DMS53 (cell line): ENCODE data around the gene LNPK.
A peak's percentile ranks its signal among the peaks of the same experiment; 100 is the strongest.
"Not testable (repeated sequence)": the region's sequence is repeated elsewhere in the genome, so short reads cannot be mapped to it uniquely, and the experiment has no call there.

Source experiments
- DNase-seq: peaks from one replicate; lab custom pipeline; 2025; lab: John Stamatoyannopoulos, UW

Gene LNPK, protein sequence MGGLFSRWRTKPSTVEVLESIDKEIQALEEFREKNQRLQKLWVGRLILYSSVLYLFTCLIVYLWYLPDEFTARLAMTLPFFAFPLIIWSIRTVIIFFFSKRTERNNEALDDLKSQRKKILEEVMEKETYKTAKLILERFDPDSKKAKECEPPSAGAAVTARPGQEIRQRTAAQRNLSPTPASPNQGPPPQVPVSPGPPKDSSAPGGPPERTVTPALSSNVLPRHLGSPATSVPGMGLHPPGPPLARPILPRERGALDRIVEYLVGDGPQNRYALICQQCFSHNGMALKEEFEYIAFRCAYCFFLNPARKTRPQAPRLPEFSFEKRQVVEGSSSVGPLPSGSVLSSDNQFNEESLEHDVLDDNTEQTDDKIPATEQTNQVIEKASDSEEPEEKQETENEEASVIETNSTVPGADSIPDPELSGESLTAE

DNA sequence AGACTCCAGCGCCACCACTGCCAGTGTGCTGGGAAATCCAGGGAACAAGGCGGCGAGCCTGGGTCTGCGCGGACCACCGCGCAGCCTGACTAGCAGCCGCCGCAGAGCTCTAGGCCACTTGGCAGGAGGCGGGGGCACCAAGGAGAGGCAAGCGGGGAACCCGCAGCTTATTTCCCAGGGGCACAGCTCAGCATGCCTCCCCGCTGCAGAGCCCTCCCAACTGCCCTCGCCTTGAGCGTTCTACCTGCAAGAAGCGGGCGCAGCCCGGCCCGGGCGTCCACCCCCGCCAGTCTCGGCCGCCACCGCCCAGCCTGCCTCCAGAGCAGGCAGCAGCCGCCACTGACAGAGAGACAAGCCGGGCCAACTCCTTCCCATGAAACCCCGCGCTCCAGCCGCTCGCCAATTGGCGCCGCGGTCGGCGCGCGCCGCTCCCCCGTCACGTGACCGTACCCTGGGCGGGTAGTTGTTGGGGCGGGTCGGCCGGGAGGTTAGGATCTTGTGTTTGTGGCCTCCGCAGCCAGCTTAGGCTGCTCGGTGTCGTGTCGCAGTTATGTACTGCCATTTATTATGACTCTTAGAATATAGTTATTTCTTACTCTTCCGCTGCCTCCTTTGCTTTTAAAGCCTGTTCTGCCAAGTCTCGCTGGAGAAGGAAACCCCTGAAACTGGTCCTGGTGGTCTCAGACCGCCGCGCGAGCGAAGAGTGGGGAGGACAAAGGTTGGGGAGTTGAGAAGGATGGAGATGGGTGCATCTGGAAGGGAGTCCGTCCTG lies at the start of gene LNPK:
TSS of gene LNPK (minus strand) at position 352 of the 772 bp plus-strand sequence. CDS start 6,683 bp downstream, outside the sequence.
- DNase-seq = peak; percentile 98

DNA sequence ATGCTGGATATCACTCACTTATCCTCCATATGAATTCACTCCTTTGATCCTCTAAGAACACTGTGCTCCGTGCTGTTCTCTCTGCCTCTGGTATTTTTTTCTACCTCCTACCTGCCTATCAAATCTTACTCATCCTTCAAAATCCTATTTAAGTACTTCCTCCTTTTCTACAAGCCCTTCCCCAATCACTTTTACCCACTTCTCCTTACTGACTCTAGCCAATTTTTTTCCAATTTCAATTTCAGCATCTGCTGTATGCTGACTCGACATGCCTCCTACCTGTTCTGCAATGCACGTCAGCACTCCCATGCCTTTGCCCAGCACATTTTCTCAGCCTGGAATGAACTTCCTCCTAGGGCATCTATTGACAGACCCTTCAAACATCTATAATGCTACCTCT lies 37.3 kb upstream of the LNPK start:
- DNase-seq = peak; percentile 19

DNA sequence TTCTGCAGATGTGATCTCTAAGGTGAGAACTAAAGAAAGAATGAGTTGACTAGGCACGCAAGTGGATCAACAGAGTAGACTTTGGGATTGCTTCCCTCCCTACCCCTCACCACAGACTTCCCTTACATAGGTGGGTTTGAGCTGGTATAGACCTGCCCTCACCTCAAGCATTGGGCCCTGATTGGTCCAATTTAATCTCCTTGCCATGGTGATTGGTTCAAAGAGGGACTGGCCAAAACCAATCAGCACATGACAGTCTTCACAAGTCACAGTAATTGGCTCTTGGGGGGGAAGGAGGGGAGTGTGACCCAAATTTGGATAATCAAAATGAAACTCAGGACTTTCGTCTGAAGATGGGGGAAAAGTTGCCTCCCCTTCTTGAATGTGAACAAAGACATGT lies 36.6 kb upstream of the LNPK start:
- no peak for DNase-seq

GRCh38 chr2:176035013-176035691 lies 33.1 kb upstream of the LNPK start:
- DNase-seq = no peak

DNA sequence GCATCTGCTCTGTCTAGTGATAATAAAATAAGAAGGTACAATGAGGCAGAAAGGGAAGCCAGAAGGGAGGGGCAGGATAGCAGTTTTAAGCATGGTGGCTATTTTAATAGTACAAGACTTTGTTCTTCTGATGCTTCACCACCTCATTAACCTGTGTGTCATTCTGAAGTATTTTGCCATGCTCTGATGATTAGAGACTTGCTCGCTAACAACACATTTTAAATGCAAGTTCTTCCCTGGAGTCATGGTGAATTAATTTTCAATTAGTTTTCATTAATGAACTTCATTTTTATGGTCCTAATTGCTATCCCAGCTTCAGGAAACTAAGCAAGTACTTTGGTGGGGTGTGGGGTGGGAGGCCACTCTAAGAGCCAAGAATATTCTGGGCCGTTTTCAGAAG lies 25.7 kb upstream of the LNPK start:
- no peak for DNase-seq

GRCh38 chr2:176025932-176026331 lies 23.9 kb upstream of the LNPK start:
- no peak for DNase-seq

GRCh38 chr2:176024083-176024482 lies 22.0 kb upstream of the LNPK start:
- DNase-seq = no peak

DNA sequence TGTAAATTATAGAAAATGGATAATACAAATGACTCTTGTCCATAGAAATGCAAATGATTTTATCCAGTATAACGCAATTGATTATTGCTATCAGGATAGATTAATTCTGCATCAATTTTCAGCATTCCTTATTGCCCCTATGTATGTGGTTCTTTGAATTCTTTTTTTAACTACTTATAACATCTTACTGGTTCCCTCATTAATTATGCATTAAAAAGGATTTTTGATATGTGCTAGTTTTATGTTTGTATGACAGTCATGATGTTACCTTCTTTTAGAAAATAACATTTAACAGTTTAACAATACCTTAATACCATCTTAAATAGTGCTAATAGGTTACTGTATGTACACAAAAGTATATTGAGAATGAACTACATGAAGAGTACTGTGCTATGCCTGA lies 20.0 kb upstream of the LNPK start:
- DNase-seq = no peak

GRCh38 chr2:176020400-176020799 lies 18.3 kb upstream of the LNPK start:
- DNase-seq = no peak

- DNase-seq = no peak
These were observed 16.6 kb upstream of the LNPK start for GRCh38 chr2:176018708-176019107.

- no peak for DNase-seq
These were observed 7.4 kb upstream of the LNPK start for GRCh38 chr2:176009445-176009844.

DNA sequence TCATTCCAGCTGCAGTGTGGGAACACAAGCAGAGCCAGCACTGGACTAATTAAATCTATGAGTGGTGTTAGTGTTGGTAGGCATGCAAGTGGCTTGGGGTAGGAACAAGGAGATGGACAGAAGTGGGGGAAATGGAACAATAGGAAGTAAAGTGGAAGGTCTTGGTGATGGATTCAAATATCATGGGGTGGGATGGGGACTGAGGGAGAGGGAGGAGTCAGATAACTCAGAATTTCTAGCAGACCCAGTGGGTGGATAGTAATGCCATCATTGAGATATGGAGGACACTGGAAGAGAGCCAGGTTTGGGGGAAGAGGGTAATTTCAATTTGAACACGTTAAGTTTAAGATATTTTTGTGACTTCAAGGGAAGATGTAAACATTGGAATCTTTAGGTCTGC lies 2.9 kb upstream of the LNPK start:
- no peak for DNase-seq

DNA sequence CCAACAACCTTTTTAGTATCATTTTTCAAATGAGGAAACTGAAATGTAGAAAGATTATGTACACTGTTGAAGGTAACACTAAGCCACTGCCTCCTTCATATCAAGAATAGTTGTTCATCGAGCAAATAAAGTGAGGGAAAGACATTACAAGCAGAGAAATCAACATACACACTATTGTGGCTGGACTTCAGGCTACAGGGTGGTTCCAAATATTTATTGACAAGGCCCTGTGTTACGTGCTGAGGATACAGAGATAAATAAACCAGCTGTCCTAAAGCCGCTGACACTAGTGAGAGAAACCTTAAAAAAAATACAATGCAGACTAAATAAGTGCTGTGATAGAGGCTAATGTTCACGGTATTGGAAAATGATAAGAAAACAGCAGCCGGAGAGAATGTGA lies 1.9 kb upstream of the LNPK start:
- DNase-seq = peak; percentile 47

DNA sequence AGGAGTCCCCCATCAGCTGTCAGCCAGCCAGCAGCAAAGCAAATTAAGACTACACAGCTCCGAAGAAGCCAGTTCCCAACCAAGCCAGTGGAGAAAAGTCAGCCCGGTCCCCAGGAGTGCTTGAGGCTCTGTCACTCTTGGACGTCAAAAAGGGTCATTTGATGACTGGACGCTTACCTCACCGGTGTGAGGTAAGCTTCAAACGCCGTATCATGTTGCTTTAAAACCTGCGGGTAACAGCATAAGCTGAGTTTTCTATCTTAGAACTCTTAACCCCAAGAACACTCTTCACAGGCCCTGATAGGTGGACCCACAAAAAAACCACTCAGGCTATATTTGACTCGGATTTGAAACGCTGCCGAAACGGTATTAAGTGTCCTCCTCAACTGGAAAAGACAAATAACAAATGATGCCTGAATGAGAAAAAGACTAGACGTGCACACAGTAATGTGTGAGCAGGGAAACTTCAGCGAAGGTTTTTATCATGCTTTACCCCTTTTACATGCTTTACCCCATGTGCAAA lies 682 bp upstream of the LNPK start:
- DNase-seq = peak; percentile 87

- peak; percentile 71 for DNase-seq
These were observed 669 bp downstream of the LNPK start for GRCh38 chr2:176001281-176001915.

DNA sequence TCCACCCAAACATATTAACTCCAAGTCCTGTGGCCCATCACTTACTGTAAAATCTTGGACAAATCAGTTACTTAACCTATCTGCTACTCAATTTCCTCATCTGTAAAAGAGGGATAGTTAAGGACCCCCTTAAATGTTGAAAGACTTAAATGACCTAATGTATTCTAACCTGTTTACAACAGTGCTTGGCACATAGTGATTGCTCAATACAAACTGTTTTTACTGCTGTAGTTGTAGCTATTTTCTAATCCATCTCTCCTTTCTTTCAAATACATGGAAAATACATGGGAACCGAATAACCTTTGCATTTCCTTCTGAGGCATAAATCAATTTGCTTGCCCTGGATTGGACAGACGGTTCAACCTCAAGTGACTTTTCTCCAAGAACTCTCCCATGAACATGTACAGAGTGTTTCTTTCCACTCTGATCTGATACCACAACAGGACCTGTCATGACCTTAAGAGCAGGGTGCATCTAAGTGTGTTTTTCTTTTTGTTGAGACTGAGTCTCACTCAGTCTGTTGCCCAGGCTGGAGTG lies 2.7 kb downstream of the LNPK start:
- no peak for DNase-seq

DNA sequence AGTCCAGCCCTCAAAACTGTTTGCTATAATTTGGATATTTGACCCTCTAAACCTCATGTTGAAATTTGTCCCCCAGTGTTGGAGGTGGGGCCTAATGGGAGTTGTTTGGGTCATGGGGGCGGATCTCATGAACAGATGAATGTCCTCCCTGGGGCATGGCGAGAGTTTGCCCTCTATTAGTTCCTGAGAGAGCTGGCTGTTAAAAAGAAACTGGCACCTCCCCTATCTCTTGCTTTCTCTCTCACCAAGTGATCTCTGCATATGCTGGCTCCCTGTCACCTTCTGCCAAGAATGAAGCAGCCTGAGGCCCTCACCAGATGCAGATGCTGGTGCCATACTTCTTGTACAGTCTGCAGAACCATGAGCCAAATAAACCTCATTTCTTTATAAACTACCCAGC lies 12.0 kb downstream of the LNPK start:
- no peak for DNase-seq

GRCh38 chr2:175987126-175987525 lies 14.9 kb downstream of the LNPK start:
- not testable (repeated sequence) for DNase-seq

DNA sequence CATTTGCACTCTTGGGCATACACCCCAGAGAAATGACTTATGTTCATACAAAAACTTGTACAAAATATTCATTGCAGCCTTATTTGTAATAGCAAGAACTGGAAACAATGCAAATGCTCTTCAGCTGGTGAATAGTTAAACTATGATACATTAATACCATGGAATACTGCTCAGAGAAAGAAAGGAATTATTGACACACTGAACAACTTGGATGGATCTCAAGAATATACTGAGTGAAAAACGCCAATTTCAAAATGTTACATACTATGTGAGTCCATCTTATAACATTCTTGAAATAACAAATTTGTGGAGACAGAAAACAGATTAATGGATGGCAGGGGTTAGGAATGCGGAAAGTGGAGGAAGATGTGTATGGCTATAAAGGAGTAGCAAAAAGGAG lies 17.2 kb downstream of the LNPK start:
- DNase-seq = no peak

- no peak for DNase-seq
These were observed 20.5 kb downstream of the LNPK start for GRCh38 chr2:175981551-175981950.

DNA sequence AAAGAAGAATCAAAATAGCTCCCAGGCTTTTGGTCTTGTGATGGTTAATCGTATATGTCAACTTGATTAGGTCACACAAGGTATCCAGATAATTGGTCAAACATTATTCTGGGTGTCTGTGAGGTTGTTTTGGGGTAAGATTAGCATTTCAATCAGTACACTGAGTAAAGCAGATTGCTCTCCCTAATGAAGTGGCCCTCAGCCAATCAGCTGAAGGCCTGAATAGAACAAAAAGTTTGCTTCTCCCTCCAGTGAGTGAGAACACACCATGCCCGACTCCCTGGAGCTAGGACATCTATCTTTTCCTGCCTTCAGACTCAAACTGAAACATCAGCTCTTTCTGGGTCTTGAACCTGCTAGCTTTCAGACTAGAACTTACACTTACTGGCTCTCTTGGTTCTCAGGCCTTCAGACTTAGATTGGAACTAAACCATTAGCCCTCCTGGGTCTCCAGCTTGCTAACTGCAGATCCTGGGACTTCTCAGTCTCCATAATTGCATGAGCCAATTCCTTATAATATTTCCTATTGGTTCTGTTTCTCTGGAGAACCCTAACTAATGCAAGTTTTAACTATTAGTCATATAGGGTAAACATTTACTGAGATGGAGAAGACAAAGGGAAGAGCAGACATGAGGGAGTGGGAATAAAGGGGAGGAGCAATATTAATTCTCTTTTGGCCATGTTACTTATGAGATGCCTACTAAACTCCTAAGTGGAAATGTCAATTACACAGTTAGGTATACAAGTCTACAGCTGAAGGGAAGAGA lies 25.5 kb downstream of the LNPK start:
- DNase-seq = peak; percentile 41
